HepG2 (cell line): ENCODE results near the gene BCAS4. TPM values are rescaled to one million over a fixed set of nuclear protein-coding genes. Genes with fewer than 3 reads are reported as not detected.
A peak's percentile ranks its signal among the peaks of the same experiment; 100 is the strongest.

Experiments
- ARID2 ChIP-seq: sonication (generic); formaldehyde crosslinking; IDR thresholded peaks from 2 replicates; pipeline ENCODE4 v1.8.1; 2022; ENCODE audit warnings: mild to moderate bottlenecking, missing genetic modification reagents, borderline replicate concordance
- CENPBD1 ChIP-seq: sonication (generic); formaldehyde crosslinking; IDR thresholded peaks from 2 replicates; pipeline ENCODE4 v1.8.0; 2022; ENCODE audit warnings: missing genetic modification reagents, low read depth, mild to moderate bottlenecking, borderline replicate concordance
- CHD2 ChIP-seq: IDR thresholded peaks from 2 replicates; pipeline ENCODE4 v1.6.1; 2011; ENCODE audit warnings: low read depth, low read length, improper control_type of control experiment
- E2F5 ChIP-seq: sonication (generic); formaldehyde crosslinking; conservative IDR thresholded peaks from 2 replicates; pipeline ENCODE4 v1.4.0; 2020; ENCODE audit warnings: missing genetic modification reagents
- FOXJ3 ChIP-seq: sonication (generic); formaldehyde crosslinking; IDR thresholded peaks from 2 replicates; pipeline ENCODE4 v1.4.0; 2020; ENCODE audit warnings: missing genetic modification reagents, mild to moderate bottlenecking, borderline replicate concordance
- JUND ChIP-seq: sonication (generic); formaldehyde crosslinking; IDR thresholded peaks from 2 replicates; pipeline ENCODE4 v1.8.0; 2022; ENCODE audit warnings: mild to moderate bottlenecking, missing genetic modification reagents
- MXD4 ChIP-seq: IDR thresholded peaks from 2 replicates; pipeline ENCODE4 v1.6.1; 2016; ENCODE audit warnings: mild to moderate bottlenecking, missing biosample characterization, missing genetic modification reagents
- NR0B2 ChIP-seq: sonication (generic); formaldehyde crosslinking; IDR thresholded peaks from 2 replicates; pipeline ENCODE4 v1.4.0; 2020; ENCODE audit warnings: mild to moderate bottlenecking, missing genetic modification reagents
- NR2C2 ChIP-seq: sonication (generic); formaldehyde crosslinking; IDR thresholded peaks from 2 replicates; pipeline ENCODE4 v1.4.0; 2020; ENCODE audit warnings: missing genetic modification reagents, mild to moderate bottlenecking, moderate library complexity, borderline replicate concordance
- PRDM10 ChIP-seq: sonication (generic); formaldehyde crosslinking; IDR thresholded peaks from 2 replicates; pipeline ENCODE4 v1.4.0; 2020; ENCODE audit warnings: low read depth, missing genetic modification reagents
- RAD51 ChIP-seq: fragments of 450-650 bp; IDR thresholded peaks from 2 replicates; pipeline ENCODE4 v1.6.1; 2016; ENCODE audit warnings: borderline replicate concordance
- RELA ChIP-seq: sonication (generic); formaldehyde crosslinking; IDR thresholded peaks from 2 replicates; pipeline ENCODE4 v1.4.0; 2020; ENCODE audit warnings: missing genetic modification reagents
- SIN3A ChIP-seq: IDR thresholded peaks from 2 replicates; pipeline ENCODE4 v1.6.1; 2011; ENCODE audit warnings: low read depth, mild to moderate bottlenecking, control low read depth, low read length, borderline replicate concordance
- ZBED4 ChIP-seq: sonication (generic); formaldehyde crosslinking; IDR thresholded peaks from 2 replicates; pipeline ENCODE4 v1.4.0; 2020; ENCODE audit warnings: missing genetic modification reagents, borderline replicate concordance
- ZBTB21 ChIP-seq: sonication (generic); formaldehyde crosslinking; IDR thresholded peaks from 2 replicates; pipeline ENCODE4 v1.4.0; 2020; ENCODE audit warnings: missing genetic modification reagents
- ZNF143 ChIP-seq: sonication (generic); formaldehyde crosslinking; IDR thresholded peaks from 2 replicates; pipeline ENCODE4 v1.4.0; 2020; ENCODE audit warnings: missing genetic modification reagents
- ZNF224 ChIP-seq: sonication (generic); formaldehyde crosslinking; IDR thresholded peaks from 2 replicates; pipeline ENCODE4 v1.5.0; 2020; ENCODE audit warnings: mild to moderate bottlenecking, missing genetic modification reagents
- ZNF430 ChIP-seq: sonication (generic); formaldehyde crosslinking; IDR thresholded peaks from 2 replicates; pipeline ENCODE4 v1.9.0; 2021; ENCODE audit warnings: mild to moderate bottlenecking, missing genetic modification reagents
- ZNF777 ChIP-seq: sonication (generic); formaldehyde crosslinking; IDR thresholded peaks from 2 replicates; pipeline ENCODE4 v1.4.0; 2020; ENCODE audit warnings: missing genetic modification reagents
- polyA plus RNA-seq, 8 experiments: library from polyadenylated mRNA; depleted of rRNA in 3 of 8; stranded (reverse) in 7 of 8; unstranded in 1 of 8; fragments of >200 nt; fragmentation: Illumina TruSeq in 4 of 8; extraction: Trizol in 4 of 8; gene quantifications; 2 replicates each; pipeline versions ENCODE4 v1.2.1 to v1.2.3, GENCODE V29; 2011 to 2016; ENCODE audit warnings: low read depth in 4 of 8, missing spikeins in 1 of 8, mixed read lengths in 1 of 8; ENCODE audit not compliant: insufficient read depth in 1 of 8
- total RNA-seq, 5 experiments: library from RNA; depleted of rRNA; stranded (reverse); fragments of >200 nt; fragmentation: Illumina TruSeq; extraction: Trizol; gene quantifications; 2 replicates each; pipeline ENCODE4 v1.2.3, GENCODE V29; 2016; ENCODE audit warnings: low read depth in 1 of 5

The BCAS4 gene
- total and polyA plus RNA-seq, 2 of the 13 experiments (the other 11 are each of a cell fraction or from before 2014, with no cell fraction given), result 7.2 to 8.0 TPM

- TF ChIP-seq CHD2, result no peak
- 0 out of 2 replicates have a peak, but pooled peaks have one; percentile 29 for TF ChIP-seq ZNF224 (CRISPR knock-in tag)
- peak; percentile 39; the same call in 1 of the 2 replicates for TF ChIP-seq MXD4 (CRISPR knock-in tag)
- peak; percentile 53; the same call in 1 of the 2 replicates for TF ChIP-seq NR0B2 (CRISPR knock-in tag)
- no peak for TF ChIP-seq ZNF143 (CRISPR knock-in tag)
- no peak for TF ChIP-seq FOXJ3
- TF ChIP-seq ARID2, result no peak
- peak; percentile 70 for TF ChIP-seq PRDM10
- TF ChIP-seq ZBED4 (CRISPR knock-in tag), result no peak; the same call in 1 of the 2 replicates
- TF ChIP-seq E2F5 (CRISPR knock-in tag), result no peak; the same call in 1 of the 2 replicates
- 0 out of 2 replicates have a peak, but pooled peaks have one; percentile 34 for TF ChIP-seq RELA (CRISPR knock-in tag)
- peak; percentile 35; the same call in 1 of the 2 replicates for TF ChIP-seq NR2C2 (CRISPR knock-in tag)
- TF ChIP-seq ZBTB21 (CRISPR knock-in tag), result 0 out of 2 replicates have a peak, but pooled peaks have one; percentile 17
- TF ChIP-seq ZNF777 (CRISPR knock-in tag), result peak; percentile 80
- no peak for TF ChIP-seq JUND
- peak; percentile 58; the same call in 1 of the 2 replicates for TF ChIP-seq SIN3A
- TF ChIP-seq RAD51, result no peak
- no peak for TF ChIP-seq CENPBD1 (CRISPR knock-in tag)
- TF ChIP-seq ZNF430 (CRISPR knock-in tag), result peak; percentile 80; the same call in 1 of the 2 replicates
These were observed at the start of gene BCAS4 (continued) for GRCh38 chr20:50794846-50795634.
